GM19328 (cell line): Measurements from ENCODE around the gene SPRR2G.
"Not testable (repeated sequence)": the region's sequence is repeated elsewhere in the genome, so short reads cannot be mapped to it uniquely, and the experiment has no call there.

Source experiments
- ATAC-seq: cut with Tn5 transposase; IDR thresholded peaks from one replicate; pipeline ENCODE4 v1.9.1; 2021; ENCODE audit warnings: mild to moderate bottlenecking, moderate library complexity; ENCODE audit not compliant: unreplicated experiment

Gene SPRR2G

DNA sequence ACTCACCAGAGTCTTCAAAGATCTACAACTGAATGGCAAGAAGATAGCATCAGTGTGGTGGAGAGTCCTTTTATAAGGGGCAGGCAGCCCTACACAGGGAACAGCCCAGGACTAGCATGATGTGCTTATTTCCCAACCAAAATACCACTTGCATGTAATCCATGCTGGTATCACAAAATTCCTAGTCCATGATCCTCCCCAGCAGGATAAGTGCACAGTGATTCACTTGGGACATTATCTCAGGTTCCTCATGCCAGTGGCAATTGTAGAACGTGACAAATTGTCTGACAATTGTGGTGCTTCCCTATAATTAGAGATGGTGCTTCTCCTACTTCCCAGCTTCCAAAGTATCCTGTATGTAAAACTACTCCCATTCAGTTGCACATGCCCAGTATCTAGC, at the start of gene SPRR2G:
Gene SPRR2G (minus strand): TSS at position 45 of the 400 bp plus-strand sequence. CDS start 780 bp downstream, outside the sequence.
- no peak for ATAC-seq

GRCh38 chr1:153195216-153195615, 44.5 kb upstream of the SPRR2G start:
- no peak for ATAC-seq

DNA sequence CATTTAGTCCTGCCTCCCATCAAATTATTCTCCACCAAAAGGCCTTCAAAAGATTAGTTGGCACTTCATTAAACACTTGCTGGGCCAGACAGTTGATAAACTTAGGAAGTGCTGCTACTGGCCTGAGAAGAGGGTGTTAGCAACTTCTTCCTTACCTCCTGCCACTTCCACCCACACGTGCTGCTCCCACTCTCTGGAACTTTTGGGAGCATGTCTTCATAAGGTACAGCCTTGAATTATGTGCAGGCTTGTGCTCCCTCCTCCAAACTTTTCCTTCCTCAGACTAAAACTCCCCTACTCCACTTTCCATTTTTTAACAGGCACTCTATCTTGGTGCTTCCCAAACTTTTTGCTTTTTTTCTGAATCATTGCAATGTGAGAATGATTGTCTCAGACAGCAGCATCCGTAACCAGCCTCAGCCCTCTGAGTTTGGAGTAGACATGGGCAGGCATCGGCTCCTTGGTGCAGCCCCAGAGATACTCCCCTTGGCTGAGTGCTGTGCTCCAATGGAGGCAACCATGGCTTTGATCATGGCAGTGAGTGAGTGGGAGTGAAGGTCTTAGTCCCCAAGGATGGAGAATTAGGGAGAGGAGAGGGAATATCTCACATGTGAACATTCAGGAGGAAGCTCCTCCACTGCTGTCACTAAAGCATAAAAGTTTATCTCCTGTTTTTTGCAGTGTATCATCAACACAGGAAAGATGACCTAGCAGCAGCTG, 43.8 kb upstream of the SPRR2G start:
- no peak for ATAC-seq

DNA sequence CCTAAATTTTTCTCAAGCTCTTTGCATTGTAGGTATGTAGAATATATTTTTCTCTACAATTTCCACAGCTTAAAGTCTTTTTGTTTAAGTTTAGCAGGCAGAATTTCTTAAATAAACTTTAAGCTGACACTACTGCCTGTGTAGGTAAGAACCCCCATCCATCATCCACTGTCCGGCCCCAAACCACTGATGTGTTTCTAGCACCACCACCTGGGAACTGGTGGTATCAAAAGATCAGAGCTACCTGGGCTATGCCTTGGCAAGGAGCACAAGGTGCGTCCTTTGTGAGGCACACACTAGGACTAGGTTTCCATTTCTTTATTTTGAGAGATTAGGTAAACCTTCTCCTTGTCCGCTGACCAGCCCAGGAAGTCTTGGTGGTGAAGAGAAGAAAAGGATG, 42.0 kb upstream of the SPRR2G start:
- ATAC-seq: no peak

- ATAC-seq: no peak
Observed at GRCh38 chr1:153190373-153190772, 39.7 kb upstream of the SPRR2G start.

GRCh38 chr1:153188301-153188700, 37.6 kb upstream of the SPRR2G start:
- not testable (repeated sequence) for ATAC-seq

- no peak for ATAC-seq
Observed at GRCh38 chr1:153180556-153180955, 29.9 kb upstream of the SPRR2G start.

- no peak for ATAC-seq
Observed at GRCh38 chr1:153178922-153179321, 28.2 kb upstream of the SPRR2G start.

- ATAC-seq: no peak
Observed at GRCh38 chr1:153174624-153175023, 23.9 kb upstream of the SPRR2G start.

GRCh38 chr1:153168686-153169085, 18.0 kb upstream of the SPRR2G start:
- no peak for ATAC-seq

GRCh38 chr1:153155541-153155940, 4.9 kb upstream of the SPRR2G start:
- no peak for ATAC-seq

- no peak for ATAC-seq
Observed at GRCh38 chr1:153152481-153152880, 1.8 kb upstream of the SPRR2G start.

DNA sequence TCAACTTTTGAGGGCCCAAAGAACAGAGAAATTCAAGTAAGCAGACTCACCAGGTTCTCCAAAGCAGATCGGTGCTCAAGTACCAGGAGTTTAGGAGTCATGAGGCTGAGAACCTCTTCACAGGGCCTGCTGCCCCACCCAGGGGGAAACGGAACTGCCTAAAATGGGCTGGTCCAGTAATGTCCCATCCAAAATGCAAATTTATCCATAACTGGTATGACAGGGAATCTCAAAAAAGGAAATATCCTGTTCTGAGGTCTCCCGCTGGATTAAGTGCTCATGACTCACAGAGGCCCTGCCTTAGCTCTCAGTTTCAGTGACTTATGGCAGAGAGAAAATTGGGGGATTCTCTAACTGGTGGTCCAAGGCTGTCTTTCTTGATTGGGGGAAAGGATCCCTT, 9.3 kb downstream of the SPRR2G start:
- ATAC-seq: no peak

DNA sequence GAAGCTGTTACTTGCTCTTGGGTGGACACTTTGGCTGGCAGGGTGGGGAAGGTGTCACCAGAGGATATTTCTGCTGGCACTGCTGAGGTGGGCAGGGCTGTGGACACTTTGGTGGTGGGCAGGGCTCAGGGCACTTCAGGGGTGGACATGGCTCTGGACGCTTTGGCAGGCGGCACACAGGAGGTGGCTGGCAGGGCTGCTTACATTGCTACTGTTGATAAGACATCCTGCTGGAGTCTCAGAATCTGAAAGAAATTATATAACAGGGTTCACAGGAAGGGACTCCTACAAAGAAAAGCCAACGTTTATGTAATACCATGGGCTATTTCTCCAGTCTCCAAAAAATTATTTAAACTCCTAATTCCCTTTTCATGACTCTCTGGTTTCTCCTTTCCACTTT, 10.2 kb downstream of the SPRR2G start:
- no peak for ATAC-seq

DNA sequence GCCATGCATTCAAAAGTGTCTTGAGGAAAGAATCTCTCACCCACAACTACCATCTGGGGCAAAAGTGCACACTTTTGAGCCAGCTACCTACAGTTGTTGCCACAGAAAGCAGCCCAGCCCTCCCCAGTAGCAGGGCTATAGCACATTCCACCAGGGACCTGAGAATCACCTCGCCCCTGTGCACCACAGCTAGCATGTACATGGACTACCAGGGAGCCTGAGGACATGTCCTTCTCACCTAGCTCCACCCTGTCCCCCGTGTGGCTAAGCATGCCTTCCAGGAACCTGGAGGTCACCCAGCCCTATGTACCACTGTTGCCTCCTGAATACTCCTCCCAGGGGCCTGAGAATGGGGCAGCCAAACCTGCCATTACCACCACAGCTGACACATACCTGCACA, 16.9 kb downstream of the SPRR2G start:
- no peak for ATAC-seq

GRCh38 chr1:153133267-153133666, 17.4 kb downstream of the SPRR2G start:
- no peak for ATAC-seq

- not testable (repeated sequence) for ATAC-seq
Observed at GRCh38 chr1:153128688-153129087, 22.0 kb downstream of the SPRR2G start.

DNA sequence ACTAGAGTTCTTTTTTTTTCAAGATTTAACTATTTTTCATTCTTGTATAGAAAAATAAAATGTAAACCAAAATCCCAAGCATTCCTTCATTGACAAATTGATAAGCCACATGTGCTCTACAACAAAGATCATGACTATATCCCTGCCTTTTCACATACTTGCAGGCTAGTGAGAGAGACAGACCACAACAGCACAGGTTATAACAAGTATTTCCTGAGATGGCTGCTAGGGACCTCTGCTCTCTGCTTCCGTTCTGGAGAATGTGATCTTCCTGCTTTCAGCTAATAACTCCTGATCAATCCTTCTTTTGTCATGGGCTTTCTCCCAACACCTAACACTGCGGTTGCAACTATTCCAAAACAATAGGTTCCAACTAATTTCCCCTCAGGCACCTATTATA, 23.4 kb downstream of the SPRR2G start:
- ATAC-seq: no peak

- ATAC-seq: no peak
Observed at GRCh38 chr1:153125536-153125935, 25.2 kb downstream of the SPRR2G start.

DNA sequence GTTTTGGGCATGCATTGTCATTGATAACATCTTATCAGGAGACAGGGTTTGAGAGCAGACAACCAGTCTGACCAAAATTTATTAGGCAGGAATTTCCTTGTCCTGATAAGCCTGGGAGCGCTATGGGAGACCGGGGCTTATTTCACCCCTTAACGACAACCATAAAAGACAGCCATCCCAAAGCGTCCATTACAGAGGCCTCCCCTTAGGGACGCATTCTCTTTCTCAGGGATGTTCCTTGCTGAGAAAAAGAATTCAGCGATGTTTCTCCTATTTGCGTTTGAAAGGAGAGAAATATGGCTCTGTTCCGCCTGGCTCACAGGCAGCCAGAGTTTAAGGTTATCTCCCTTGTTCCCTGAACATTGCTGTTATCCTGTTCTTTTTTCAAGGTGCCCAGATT, 26.9 kb downstream of the SPRR2G start:
- not testable (repeated sequence) for ATAC-seq

GRCh38 chr1:153122831-153123421, 27.8 kb downstream of the SPRR2G start:
- no peak for ATAC-seq

- ATAC-seq: no peak
Observed at GRCh38 chr1:153120945-153121344, 29.7 kb downstream of the SPRR2G start.
